ENCODE data around the gene STK35.

The STK35 gene

GRCh38 chr20:2101057-2101864 is at the start of gene STK35:
TSS of gene STK35 (plus strand) at chr20:2101827. CDS start at chr20:2101882, 55 bp downstream.
- Histone ChIP-seq H3K9me3 (ENCODE audit: control insufficient read depth in 1 of 2, low read length in 2 of 2) (no peaks in the 10 kb centered on the region), H3K27me3 (ENCODE audit: control insufficient read depth in 1 of 2, insufficient read depth in 2 of 2, low read length in 2 of 2) (no peaks in the 10 kb centered on the region), H3K4me1 (ENCODE audit: control insufficient read depth in 1 of 2, insufficient read depth in 2 of 2, low read length in 2 of 2) (peaks cover 22 to 32% of the 10 kb centered on the region in 2 donors), H3K36me3 (ENCODE audit: control insufficient read depth in 1 of 2, insufficient read depth in 2 of 2, low read length in 2 of 2) (peaks cover 0 to 8% of the 10 kb centered on the region in 2 donors), H3K4me3 (ENCODE audit: low read depth in 1 of 2, low read length in 2 of 2) (peak within 1 kb of the TSS; percentile 96 to 97), H3K27ac (ENCODE audit: low read depth, low read length) (peak within 1 kb of the TSS; percentile 99), H3K9ac (ENCODE audit: low read depth in 1 of 2, low read length in 2 of 2) (peak within 1 kb of the TSS; percentile 92 to 94)

- Histone ChIP-seq H3K4me3 (ENCODE audit: low read depth in 1 of 2, low read length in 2 of 2) (no peak overlapping the region), H3K9ac (ENCODE audit: low read depth in 1 of 2, low read length in 2 of 2) (no peak overlapping the region), H3K36me3 (ENCODE audit: control insufficient read depth in 1 of 2, insufficient read depth in 2 of 2, low read length in 2 of 2) (no peaks in the 10 kb centered on the region), H3K4me1 (ENCODE audit: control insufficient read depth in 1 of 2, insufficient read depth in 2 of 2, low read length in 2 of 2) (no peaks in the 10 kb centered on the region), H3K27me3 (ENCODE audit: control insufficient read depth in 1 of 2, insufficient read depth in 2 of 2, low read length in 2 of 2) (peaks cover 12 to 16% of the 10 kb centered on the region in 2 donors), H3K27ac (ENCODE audit: low read depth, low read length) (no peak overlapping the region), H3K9me3 (ENCODE audit: control insufficient read depth in 1 of 2, low read length in 2 of 2) (peaks cover 3 to 6% of the 10 kb centered on the region in 2 donors)
Observed at GRCh38 chr20:2051946-2052345, 49.7 kb upstream of the STK35 start.

GRCh38 chr20:2052741-2053140 is 48.9 kb upstream of the STK35 start:
- Histone ChIP-seq H3K36me3 (ENCODE audit: control insufficient read depth in 1 of 2, insufficient read depth in 2 of 2, low read length in 2 of 2) (no peaks in the 10 kb centered on the region), H3K27me3 (ENCODE audit: control insufficient read depth in 1 of 2, insufficient read depth in 2 of 2, low read length in 2 of 2) (peaks cover 12 to 16% of the 10 kb centered on the region in 2 donors), H3K4me3 (ENCODE audit: low read depth in 1 of 2, low read length in 2 of 2) (no peak overlapping the region), H3K27ac (ENCODE audit: low read depth, low read length) (no peak overlapping the region), H3K9ac (ENCODE audit: low read depth in 1 of 2, low read length in 2 of 2) (no peak overlapping the region), H3K4me1 (ENCODE audit: control insufficient read depth in 1 of 2, insufficient read depth in 2 of 2, low read length in 2 of 2) (no peaks in the 10 kb centered on the region), H3K9me3 (ENCODE audit: control insufficient read depth in 1 of 2, low read length in 2 of 2) (peaks cover 3 to 6% of the 10 kb centered on the region in 2 donors)

- H3K27ac ChIP-seq (ENCODE audit: low read depth, low read length) = no peak overlapping the region
- H3K9me3 ChIP-seq (ENCODE audit: control insufficient read depth in 1 of 2, low read length in 2 of 2) = peaks cover 3 to 6% of the 10 kb centered on the region in 2 donors
- no peaks in the 10 kb centered on the region for H3K4me1 ChIP-seq (ENCODE audit: control insufficient read depth in 1 of 2, insufficient read depth in 2 of 2, low read length in 2 of 2)
- H3K36me3 ChIP-seq (ENCODE audit: control insufficient read depth in 1 of 2, insufficient read depth in 2 of 2, low read length in 2 of 2) = no peaks in the 10 kb centered on the region
- H3K27me3 ChIP-seq (ENCODE audit: control insufficient read depth in 1 of 2, insufficient read depth in 2 of 2, low read length in 2 of 2) = peaks cover 12 to 16% of the 10 kb centered on the region in 2 donors
- H3K4me3 ChIP-seq (ENCODE audit: low read depth in 1 of 2, low read length in 2 of 2) = no peak overlapping the region
- no peak overlapping the region for H3K9ac ChIP-seq (ENCODE audit: low read depth in 1 of 2, low read length in 2 of 2)
Observed at GRCh38 chr20:2053615-2054014, 48.0 kb upstream of the STK35 start.

GRCh38 chr20:2054911-2055310 is 46.7 kb upstream of the STK35 start:
- no peak overlapping the region for H3K4me3 ChIP-seq (ENCODE audit: low read depth in 1 of 2, low read length in 2 of 2)
- H3K27me3 ChIP-seq (ENCODE audit: control insufficient read depth in 1 of 2, insufficient read depth in 2 of 2, low read length in 2 of 2) = peaks cover 6 to 11% of the 10 kb centered on the region in 2 donors

GRCh38 chr20:2059411-2059810 is 42.2 kb upstream of the STK35 start:
- Histone ChIP-seq H3K4me3 (ENCODE audit: low read depth in 1 of 2, low read length in 2 of 2) (no peak overlapping the region), H3K27ac (ENCODE audit: low read depth, low read length) (no peak overlapping the region), H3K9me3 (ENCODE audit: control insufficient read depth in 1 of 2, low read length in 2 of 2) (no peaks in the 10 kb centered on the region), H3K27me3 (ENCODE audit: control insufficient read depth in 1 of 2, insufficient read depth in 2 of 2, low read length in 2 of 2) (peaks cover 0 to 6% of the 10 kb centered on the region in 2 donors), H3K9ac (ENCODE audit: low read depth in 1 of 2, low read length in 2 of 2) (no peak overlapping the region), H3K4me1 (ENCODE audit: control insufficient read depth in 1 of 2, insufficient read depth in 2 of 2, low read length in 2 of 2) (no peaks in the 10 kb centered on the region), H3K36me3 (ENCODE audit: control insufficient read depth in 1 of 2, insufficient read depth in 2 of 2, low read length in 2 of 2) (no peaks in the 10 kb centered on the region)

More at GRCh38 chr20:2054911-2055310, 46.7 kb upstream of the STK35 start:
- Histone ChIP-seq H3K36me3 (ENCODE audit: control insufficient read depth in 1 of 2, insufficient read depth in 2 of 2, low read length in 2 of 2) (no peaks in the 10 kb centered on the region), H3K9me3 (ENCODE audit: control insufficient read depth in 1 of 2, low read length in 2 of 2) (peaks cover 3 to 6% of the 10 kb centered on the region in 2 donors), H3K27ac (ENCODE audit: low read depth, low read length) (no peak overlapping the region), H3K9ac (ENCODE audit: low read depth in 1 of 2, low read length in 2 of 2) (no peak overlapping the region), H3K4me1 (ENCODE audit: control insufficient read depth in 1 of 2, insufficient read depth in 2 of 2, low read length in 2 of 2) (no peaks in the 10 kb centered on the region)

GRCh38 chr20:2065099-2065498 is 36.5 kb upstream of the STK35 start:
- Histone ChIP-seq H3K4me1 (ENCODE audit: control insufficient read depth in 1 of 2, insufficient read depth in 2 of 2, low read length in 2 of 2) (no peaks in the 10 kb centered on the region), H3K9ac (ENCODE audit: low read depth in 1 of 2, low read length in 2 of 2) (no peak overlapping the region), H3K27ac (ENCODE audit: low read depth, low read length) (no peak overlapping the region), H3K4me3 (ENCODE audit: low read depth in 1 of 2, low read length in 2 of 2) (no peak overlapping the region), H3K36me3 (ENCODE audit: control insufficient read depth in 1 of 2, insufficient read depth in 2 of 2, low read length in 2 of 2) (no peaks in the 10 kb centered on the region), H3K27me3 (ENCODE audit: control insufficient read depth in 1 of 2, insufficient read depth in 2 of 2, low read length in 2 of 2) (peaks cover 0 to 9% of the 10 kb centered on the region in 2 donors), H3K9me3 (ENCODE audit: control insufficient read depth in 1 of 2, low read length in 2 of 2) (no peaks in the 10 kb centered on the region)

GRCh38 chr20:2066461-2067122 is 35.0 kb upstream of the STK35 start:
- Histone ChIP-seq H3K4me3 (ENCODE audit: low read depth in 1 of 2, low read length in 2 of 2) (no peak overlapping the region), H3K27me3 (ENCODE audit: control insufficient read depth in 1 of 2, insufficient read depth in 2 of 2, low read length in 2 of 2) (peaks cover 0 to 9% of the 10 kb centered on the region in 2 donors), H3K27ac (ENCODE audit: low read depth, low read length) (no peak overlapping the region), H3K9ac (ENCODE audit: low read depth in 1 of 2, low read length in 2 of 2) (no peak overlapping the region), H3K9me3 (ENCODE audit: control insufficient read depth in 1 of 2, low read length in 2 of 2) (no peaks in the 10 kb centered on the region), H3K36me3 (ENCODE audit: control insufficient read depth in 1 of 2, insufficient read depth in 2 of 2, low read length in 2 of 2) (no peaks in the 10 kb centered on the region), H3K4me1 (ENCODE audit: control insufficient read depth in 1 of 2, insufficient read depth in 2 of 2, low read length in 2 of 2) (no peaks in the 10 kb centered on the region)

GRCh38 chr20:2080532-2081224 is 20.9 kb upstream of the STK35 start:
- no peak overlapping the region for H3K4me3 ChIP-seq (ENCODE audit: low read depth in 1 of 2, low read length in 2 of 2)
- H3K27ac ChIP-seq (ENCODE audit: low read depth, low read length) = no peak overlapping the region
- no peak overlapping the region for H3K9ac ChIP-seq (ENCODE audit: low read depth in 1 of 2, low read length in 2 of 2)
- no peaks in the 10 kb centered on the region for H3K4me1 ChIP-seq (ENCODE audit: control insufficient read depth in 1 of 2, insufficient read depth in 2 of 2, low read length in 2 of 2)
- peaks cover 4 to 5% of the 10 kb centered on the region in 2 donors for H3K27me3 ChIP-seq (ENCODE audit: control insufficient read depth in 1 of 2, insufficient read depth in 2 of 2, low read length in 2 of 2)
- H3K9me3 ChIP-seq (ENCODE audit: control insufficient read depth in 1 of 2, low read length in 2 of 2) = no peaks in the 10 kb centered on the region
- no peaks in the 10 kb centered on the region for H3K36me3 ChIP-seq (ENCODE audit: control insufficient read depth in 1 of 2, insufficient read depth in 2 of 2, low read length in 2 of 2)

GRCh38 chr20:2084703-2085102 is 16.9 kb upstream of the STK35 start:
- Histone ChIP-seq H3K4me3 (ENCODE audit: low read depth in 1 of 2, low read length in 2 of 2) (no peak overlapping the region), H3K9me3 (ENCODE audit: control insufficient read depth in 1 of 2, low read length in 2 of 2) (no peaks in the 10 kb centered on the region), H3K4me1 (ENCODE audit: control insufficient read depth in 1 of 2, insufficient read depth in 2 of 2, low read length in 2 of 2) (no peaks in the 10 kb centered on the region), H3K36me3 (ENCODE audit: control insufficient read depth in 1 of 2, insufficient read depth in 2 of 2, low read length in 2 of 2) (no peaks in the 10 kb centered on the region), H3K27ac (ENCODE audit: low read depth, low read length) (no peak overlapping the region), H3K9ac (ENCODE audit: low read depth in 1 of 2, low read length in 2 of 2) (no peak overlapping the region), H3K27me3 (ENCODE audit: control insufficient read depth in 1 of 2, insufficient read depth in 2 of 2, low read length in 2 of 2) (peaks cover under 1 to 3% of the 10 kb centered on the region in 2 donors)
